ENCODE results near the gene UBA3. TPM values are rescaled to one million over a fixed set of nuclear protein-coding genes. Genes with fewer than 3 reads are reported as not detected.

Gene UBA3
- total and polyA plus RNA-seq, 2 experiments from 2014 or later: 73.7 to 118 TPM

DNA sequence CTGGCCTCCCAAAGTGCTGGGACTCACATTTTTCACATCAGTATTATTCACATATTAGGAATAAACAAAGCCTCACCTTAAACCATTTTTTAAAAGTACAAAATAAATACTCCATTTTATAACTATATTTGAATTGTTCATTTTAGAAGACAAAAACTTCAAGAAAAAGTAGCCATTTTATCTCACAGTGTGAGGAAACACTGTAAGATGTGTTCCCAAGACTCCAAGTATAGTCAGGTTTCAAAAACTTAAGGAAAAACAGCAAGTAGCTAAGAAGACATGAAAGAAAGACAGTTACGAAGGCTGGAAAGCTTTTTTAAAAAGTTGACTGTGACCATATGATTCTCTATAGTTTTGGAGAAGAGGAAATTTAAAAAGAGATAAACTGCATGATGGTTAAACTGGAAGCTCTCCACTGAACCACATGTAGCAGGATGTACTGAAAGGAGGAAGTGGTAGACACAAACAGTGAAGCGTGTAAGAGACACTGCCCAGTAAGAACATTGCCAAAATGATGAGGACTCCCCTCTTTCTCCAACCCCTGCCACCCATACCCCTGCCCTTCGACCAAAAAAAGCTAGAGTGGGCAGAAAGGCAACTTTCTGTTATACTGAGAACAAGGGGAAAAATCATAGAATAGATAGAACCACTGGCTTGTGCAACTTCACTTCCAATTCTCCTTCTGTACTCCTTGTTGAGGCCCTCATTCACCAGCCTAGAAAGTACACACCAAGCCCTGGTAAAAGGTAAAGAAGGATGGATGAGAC, 21.8 kb downstream of the UBA3 start:
- no peaks in the 10 kb centered on the region for H3K4me1 ChIP-seq (ENCODE audit: low read depth)
- no peak for DNase-seq (ENCODE audit: low read depth in 1 of 2, low spot score in 1 of 2)
- no peak overlapping the region for H3K27ac ChIP-seq
- no peaks in the 10 kb centered on the region for H3K27me3 ChIP-seq
- H3K4me3 ChIP-seq: no peak overlapping the region
- peaks cover 84% of the 10 kb centered on the region for H3K36me3 ChIP-seq
- no peaks in the 10 kb centered on the region for H3K9me3 ChIP-seq (ENCODE audit: low read depth)
- TF ChIP-seq, protein P1, sequence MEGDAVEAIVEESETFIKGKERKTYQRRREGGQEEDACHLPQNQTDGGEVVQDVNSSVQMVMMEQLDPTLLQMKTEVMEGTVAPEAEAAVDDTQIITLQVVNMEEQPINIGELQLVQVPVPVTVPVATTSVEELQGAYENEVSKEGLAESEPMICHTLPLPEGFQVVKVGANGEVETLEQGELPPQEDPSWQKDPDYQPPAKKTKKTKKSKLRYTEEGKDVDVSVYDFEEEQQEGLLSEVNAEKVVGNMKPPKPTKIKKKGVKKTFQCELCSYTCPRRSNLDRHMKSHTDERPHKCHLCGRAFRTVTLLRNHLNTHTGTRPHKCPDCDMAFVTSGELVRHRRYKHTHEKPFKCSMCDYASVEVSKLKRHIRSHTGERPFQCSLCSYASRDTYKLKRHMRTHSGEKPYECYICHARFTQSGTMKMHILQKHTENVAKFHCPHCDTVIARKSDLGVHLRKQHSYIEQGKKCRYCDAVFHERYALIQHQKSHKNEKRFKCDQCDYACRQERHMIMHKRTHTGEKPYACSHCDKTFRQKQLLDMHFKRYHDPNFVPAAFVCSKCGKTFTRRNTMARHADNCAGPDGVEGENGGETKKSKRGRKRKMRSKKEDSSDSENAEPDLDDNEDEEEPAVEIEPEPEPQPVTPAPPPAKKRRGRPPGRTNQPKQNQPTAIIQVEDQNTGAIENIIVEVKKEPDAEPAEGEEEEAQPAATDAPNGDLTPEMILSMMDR (IDR thresholded peaks at IDR 0.05; ENCODE audit: low read depth, low read length): no peak

DNA sequence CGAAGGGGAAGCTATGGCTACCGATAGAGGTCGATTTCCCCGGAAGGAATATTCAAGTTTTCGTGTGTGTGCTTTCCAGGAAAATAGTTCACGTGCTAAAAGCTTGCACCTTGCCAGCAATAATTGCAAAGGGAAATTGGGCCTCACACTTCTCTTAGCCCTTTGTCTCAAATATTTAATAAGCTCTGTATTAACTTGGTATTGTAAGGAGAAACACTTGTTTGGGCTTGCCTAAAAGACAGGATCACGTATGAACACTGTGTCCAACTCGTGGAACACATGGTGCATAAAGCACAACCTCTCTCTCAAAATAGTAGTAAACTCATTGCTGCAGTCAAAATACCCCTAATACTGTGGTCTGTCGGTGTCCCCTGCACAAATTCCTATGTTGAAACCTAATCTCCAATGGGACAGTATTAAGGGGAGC, 27.7 kb downstream of the UBA3 start:
- TF ChIP-seq, protein P1 (IDR thresholded peaks at IDR 0.05; ENCODE audit: low read depth, low read length): no peak
- H3K4me1 ChIP-seq (ENCODE audit: low read depth): peaks cover 8% of the 10 kb centered on the region
- peak overlapping the region; percentile 95 for H3K27ac ChIP-seq
- peaks cover 46% of the 10 kb centered on the region for H3K36me3 ChIP-seq
- H3K27me3 ChIP-seq: no peaks in the 10 kb centered on the region
- H3K9me3 ChIP-seq (ENCODE audit: low read depth): no peaks in the 10 kb centered on the region
- peak overlapping the region; percentile 89 for H3K4me3 ChIP-seq
- DNase-seq (ENCODE audit: low read depth in 1 of 2, low spot score in 1 of 2): no peak

DNA sequence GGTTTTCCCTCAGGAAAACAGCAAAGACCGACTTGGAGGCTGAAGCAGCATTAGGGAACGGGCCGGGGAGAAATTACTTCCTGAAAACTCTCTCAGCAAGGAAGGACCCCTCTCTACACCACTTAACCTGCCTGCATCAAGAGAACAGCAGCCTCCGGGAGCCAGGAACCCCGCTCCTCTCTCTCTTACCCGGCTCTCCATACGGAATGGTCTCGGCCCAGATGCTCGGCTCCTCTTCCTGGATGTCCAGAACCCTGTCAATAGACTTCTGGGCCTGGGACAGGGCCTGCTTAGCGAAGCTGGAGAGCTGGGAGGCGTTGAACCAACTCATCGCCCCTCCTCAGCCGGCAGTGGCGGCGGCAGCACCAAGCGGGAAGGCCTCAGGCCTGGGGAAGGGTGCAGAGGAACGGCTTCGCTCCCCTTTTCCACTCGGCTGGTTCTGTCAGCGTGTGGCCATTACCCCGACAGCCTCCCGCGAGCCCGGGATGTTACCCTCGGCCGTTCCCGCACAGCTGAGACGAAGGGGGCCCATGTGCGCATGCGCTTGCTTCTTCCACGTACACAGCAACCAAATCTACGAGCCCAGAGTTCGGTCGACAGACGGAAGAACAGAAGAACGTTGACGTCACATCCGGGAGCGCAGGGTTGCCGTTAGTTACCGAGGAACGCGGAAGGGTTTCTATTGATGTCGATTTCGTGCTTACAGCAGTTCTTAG, 28.3 kb downstream of the UBA3 start, which contains the start of gene TMF1:
Gene TMF1 (minus strand): TSS at position 578 of the 716 bp plus-strand sequence. CDS start 247 bp downstream, at position 331.
- H3K4me1 ChIP-seq (ENCODE audit: low read depth): peaks cover 8% of the 10 kb centered on the region
- DNase-seq (ENCODE audit: low read depth in 1 of 2, low spot score in 1 of 2): peak; percentile 99 to 100
- no peaks in the 10 kb centered on the region for H3K9me3 ChIP-seq (ENCODE audit: low read depth)
- H3K27me3 ChIP-seq: no peaks in the 10 kb centered on the region
- peaks cover 46% of the 10 kb centered on the region for H3K36me3 ChIP-seq
- peak within 1 kb of the TSS; percentile 89 for H3K4me3 ChIP-seq
- peak within 1 kb of the TSS; percentile 95 for H3K27ac ChIP-seq
- TF ChIP-seq, protein P1 (IDR thresholded peaks at IDR 0.05; ENCODE audit: low read depth, low read length): no peak

DNA sequence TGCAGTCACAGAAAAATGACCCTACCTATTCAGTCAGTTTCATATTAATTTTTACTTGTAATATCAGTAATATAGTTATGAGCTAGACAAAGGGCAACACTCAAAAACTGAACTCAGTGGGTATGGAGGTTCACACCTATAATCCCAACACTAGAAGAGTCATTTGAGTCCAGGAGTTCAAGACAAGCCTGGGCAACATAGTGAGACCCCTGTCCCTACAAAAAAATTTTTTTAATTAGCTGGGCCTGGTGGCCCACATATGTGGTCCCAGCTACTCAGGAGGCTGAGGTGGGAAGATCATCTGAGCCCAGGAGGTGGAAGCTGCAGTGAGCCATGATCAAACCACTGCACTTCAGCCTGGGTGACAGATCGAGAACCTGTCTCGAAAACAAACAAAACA, 31.2 kb downstream of the UBA3 start:
- no peak for DNase-seq (ENCODE audit: low read depth in 1 of 2, low spot score in 1 of 2)
- H3K36me3 ChIP-seq: peaks cover 41% of the 10 kb centered on the region
- H3K4me3 ChIP-seq: no peak overlapping the region
- H3K4me1 ChIP-seq (ENCODE audit: low read depth): peaks cover 8% of the 10 kb centered on the region
- no peak overlapping the region for H3K27ac ChIP-seq
- H3K27me3 ChIP-seq: no peaks in the 10 kb centered on the region
- TF ChIP-seq, protein P1 (IDR thresholded peaks at IDR 0.05; ENCODE audit: low read depth, low read length): no peak
- no peaks in the 10 kb centered on the region for H3K9me3 ChIP-seq (ENCODE audit: low read depth)

DNA sequence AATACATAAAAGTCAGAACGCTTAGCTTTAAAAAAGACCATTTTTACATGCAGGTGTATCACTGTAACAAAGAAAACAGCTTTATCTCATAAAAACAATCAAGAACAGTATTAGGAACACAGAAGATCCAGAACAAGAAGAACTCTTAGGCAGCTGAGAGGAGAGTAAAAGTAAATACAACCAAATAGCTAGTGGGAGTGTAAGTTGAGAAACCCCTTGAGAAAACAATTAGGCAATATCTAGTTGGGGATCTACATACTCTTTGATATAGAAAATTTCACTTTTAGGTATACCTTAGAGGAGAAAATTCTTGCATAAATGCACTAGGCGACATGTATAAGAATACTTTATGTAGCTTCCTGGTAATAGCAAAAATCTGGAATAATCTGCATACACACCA, 35.6 kb downstream of the UBA3 start:
- Histone ChIP-seq H3K4me3 (no peak overlapping the region), H3K4me1 (ENCODE audit: low read depth) (no peaks in the 10 kb centered on the region), H3K27me3 (no peaks in the 10 kb centered on the region), H3K27ac (no peak overlapping the region), H3K9me3 (ENCODE audit: low read depth) (no peaks in the 10 kb centered on the region), H3K36me3 (peaks cover 73% of the 10 kb centered on the region)
- DNase-seq (ENCODE audit: low read depth in 1 of 2, low spot score in 1 of 2): no peak
- TF ChIP-seq, protein P1 (IDR thresholded peaks at IDR 0.05; ENCODE audit: low read depth, low read length): no peak

Measured in cardiac muscle cell (in vitro differentiated cells and primary cell).